ENCODE data around the gene CFAP91.
"Not testable (repeated sequence)": the region's sequence is repeated elsewhere in the genome, so short reads cannot be mapped to it uniquely, and the experiment has no call there.

The CFAP91 gene

DNA sequence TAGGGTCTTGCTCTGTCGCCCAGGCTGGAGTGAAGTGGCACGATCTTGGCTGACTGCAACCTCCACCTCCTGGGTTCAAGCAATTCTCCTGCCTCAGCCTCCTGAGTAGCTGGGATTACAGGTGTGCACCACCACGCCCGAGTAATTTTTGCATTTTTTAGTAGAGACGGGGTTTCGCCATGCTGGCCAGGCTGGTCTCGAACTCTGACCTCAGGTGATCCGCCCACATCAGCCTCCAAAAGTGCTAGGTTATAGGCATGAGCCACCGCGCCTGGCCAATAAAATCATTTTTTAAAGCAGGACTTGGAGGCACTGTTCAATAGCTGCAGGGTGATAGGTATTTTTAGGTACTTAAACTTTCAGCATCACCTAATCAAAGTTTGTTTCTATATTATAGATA is 24.6 kb upstream of the CFAP91 start:
- not testable (repeated sequence) for DNase-seq

DNA sequence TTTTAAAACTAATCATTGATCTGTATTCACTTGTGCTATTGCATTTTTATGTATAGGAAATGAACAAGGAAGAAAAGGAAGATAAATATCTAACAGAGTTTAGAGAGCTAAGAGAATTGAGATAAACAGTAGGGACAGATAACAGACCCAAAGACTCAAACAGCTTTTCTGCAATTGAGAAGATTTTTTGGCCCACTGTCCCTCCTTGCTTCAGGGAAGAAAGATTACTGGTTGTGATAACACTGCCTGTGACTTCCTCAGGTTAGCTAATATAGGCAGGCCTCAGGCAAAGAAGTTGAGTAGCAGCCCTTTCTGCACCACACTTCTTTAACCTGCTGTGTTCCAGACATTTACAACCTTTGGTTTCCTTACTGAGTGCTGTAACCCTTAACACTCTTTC is 22.9 kb upstream of the CFAP91 start:
- no peak for DNase-seq

GRCh38 chr3:119681279-119681678 is 21.5 kb upstream of the CFAP91 start:
- no peak for DNase-seq

DNA sequence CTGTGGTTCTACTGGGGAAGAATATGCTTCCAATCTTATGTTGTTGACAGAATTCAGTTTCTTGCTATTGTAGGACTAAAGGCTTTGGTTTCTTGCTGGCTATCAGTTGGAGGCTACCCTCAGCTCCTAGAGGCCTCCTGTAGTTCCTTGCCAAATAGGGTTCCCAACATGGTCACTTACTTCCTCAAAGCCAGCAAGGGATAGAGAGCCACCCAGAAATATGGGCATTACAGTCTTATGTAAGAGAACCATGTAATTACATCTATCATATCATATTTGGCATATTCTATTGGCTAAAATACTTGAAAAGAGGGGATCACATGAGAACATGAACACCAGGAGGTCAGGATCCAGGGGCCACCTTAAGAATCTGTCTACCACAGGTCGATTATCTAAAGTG is 19.4 kb upstream of the CFAP91 start:
- DNase-seq, result no peak

- no peak for DNase-seq
Observed at GRCh38 chr3:119690043-119690656, 12.7 kb upstream of the CFAP91 start.

GRCh38 chr3:119695480-119695879 is 7.3 kb upstream of the CFAP91 start:
- DNase-seq, result no peak

- DNase-seq, result no peak
Observed at GRCh38 chr3:119697394-119697793, 5.4 kb upstream of the CFAP91 start.

DNA sequence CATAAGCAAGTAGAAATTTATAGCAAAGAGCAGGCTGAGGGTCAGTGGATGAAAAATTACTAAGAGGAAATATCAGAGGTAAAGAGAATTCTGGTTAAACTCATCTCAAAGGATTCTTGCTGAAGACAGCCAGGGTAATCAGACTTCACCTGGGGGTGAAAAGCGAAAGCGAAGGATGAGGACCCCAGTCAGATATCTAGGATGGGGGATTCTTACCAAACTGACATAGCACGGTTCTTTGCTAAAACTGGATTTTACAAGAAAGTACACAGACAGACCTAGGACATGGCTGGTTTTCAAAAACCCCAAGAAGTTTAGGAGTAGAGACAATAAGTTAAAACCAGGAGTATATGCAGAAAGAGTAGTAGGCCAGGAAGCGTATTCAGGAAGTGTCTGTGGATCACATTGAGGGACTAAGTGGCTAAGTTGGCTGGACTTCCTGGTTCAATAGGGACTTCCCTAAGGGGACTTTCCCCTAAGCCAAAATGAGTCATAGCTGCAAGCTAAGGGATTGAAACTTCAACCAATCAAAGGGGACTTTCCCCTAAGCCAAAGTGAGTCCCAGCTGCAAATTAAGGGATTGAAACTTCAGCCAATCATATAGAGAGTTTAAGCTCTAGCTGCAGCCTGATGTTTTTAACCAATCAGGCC is 2.4 kb upstream of the CFAP91 start:
- DNase-seq, result peak; percentile 52

- DNase-seq, result no peak
Observed at GRCh38 chr3:119700920-119701734, 1.7 kb upstream of the CFAP91 start.

GRCh38 chr3:119703820-119704531 is 1.2 kb downstream of the CFAP91 start:
- DNase-seq, result no peak

GRCh38 chr3:119715105-119715504 is 12.3 kb downstream of the CFAP91 start:
- DNase-seq, result no peak

- no peak for DNase-seq
Observed at GRCh38 chr3:119716998-119717397, 14.2 kb downstream of the CFAP91 start.

DNA sequence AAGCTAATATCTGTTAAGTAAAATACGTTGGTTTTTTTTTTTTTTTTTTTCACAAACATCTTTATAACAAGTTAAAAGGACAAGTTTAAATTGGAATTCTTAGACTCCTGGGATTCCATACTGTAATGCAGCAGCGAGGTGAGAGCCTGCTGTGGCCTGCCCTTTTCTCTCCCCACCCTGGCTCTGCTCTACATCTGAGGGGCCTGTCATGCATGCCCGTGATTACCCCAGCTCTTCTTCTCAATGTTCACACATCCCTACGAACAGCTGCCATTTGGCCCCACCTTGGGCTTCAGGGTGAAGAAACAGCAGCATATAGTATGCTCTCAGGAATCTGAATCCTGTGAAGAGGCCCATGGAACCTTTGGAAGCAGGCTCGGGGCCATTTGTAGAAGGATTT is 14.7 kb downstream of the CFAP91 start:
- DNase-seq, result no peak

DNA sequence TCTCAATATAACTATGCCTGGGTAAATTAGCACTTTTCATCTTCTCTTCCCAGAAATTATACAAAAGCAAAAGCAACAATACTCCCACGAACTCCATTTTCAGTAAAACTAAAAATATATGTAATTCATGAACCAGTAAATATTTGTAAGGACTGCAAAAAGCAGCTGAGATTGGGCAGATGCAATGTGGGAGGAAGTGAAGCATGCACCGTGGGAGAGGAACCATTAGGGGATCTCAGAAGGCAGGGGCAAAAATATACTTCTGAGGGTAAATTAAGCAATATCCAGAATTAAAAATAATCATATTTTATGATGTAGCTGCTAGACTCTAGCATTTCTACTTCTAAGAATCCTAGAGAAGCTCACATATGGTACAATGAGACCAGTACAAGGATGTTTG is 20.2 kb downstream of the CFAP91 start:
- DNase-seq, result no peak

GRCh38 chr3:119726909-119727308 is 24.1 kb downstream of the CFAP91 start:
- no peak for DNase-seq

- DNase-seq, result no peak
Observed at GRCh38 chr3:119729996-119730395, 27.2 kb downstream of the CFAP91 start.

- no peak for DNase-seq
Observed at GRCh38 chr3:119731560-119732343, 28.9 kb downstream of the CFAP91 start.

DNA sequence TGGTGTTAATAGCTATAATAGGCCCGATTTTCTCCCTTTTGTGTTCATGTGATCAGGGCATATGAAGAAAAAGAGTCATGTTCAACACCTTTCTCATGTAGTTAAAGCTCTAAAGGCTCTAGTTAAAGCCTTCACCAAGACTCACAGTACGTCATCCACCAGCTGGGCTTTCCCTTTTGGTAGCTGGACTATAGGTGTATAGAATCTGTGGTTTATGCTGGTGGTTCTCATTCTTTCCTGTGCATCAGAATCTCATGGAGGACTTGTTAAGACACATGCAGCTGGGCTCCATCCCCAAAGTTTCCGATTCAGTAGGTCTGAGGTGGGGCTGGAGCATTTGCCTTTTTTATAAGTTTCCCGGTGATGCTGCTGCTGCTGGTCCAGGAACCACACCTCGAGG is 31.0 kb downstream of the CFAP91 start:
- no peak for DNase-seq

- DNase-seq, result no peak
Observed at GRCh38 chr3:119738741-119739140, 35.9 kb downstream of the CFAP91 start.

GRCh38 chr3:119741657-119742590 is 39.1 kb downstream of the CFAP91 start:
- DNase-seq, result no peak

- no peak for DNase-seq
Observed at GRCh38 chr3:119743921-119744320, 41.1 kb downstream of the CFAP91 start.

Measured in CD4-positive, alpha-beta T cell treated with Interferon gamma for 1 hour (primary cell).